ENCODE measurements around the gene PIR.

- no peak for TF ChIP-seq EZH2 (IDR thresholded peaks at IDR 0.05; ENCODE audit: borderline replicate concordance, low read depth, low read length, poor library complexity, severe bottlenecking)
- no peak for TF ChIP-seq CTCF (conservative IDR thresholded peaks at IDR 0.05; ENCODE audit: low read depth, low read length)
Measured at GRCh38 chrX:15523088-15523487, 30.0 kb upstream of the PIR start.

Measured in A673 (cell line).